ENCODE results near the gene GDF2. TPM values are rescaled to one million over a fixed set of nuclear protein-coding genes. Genes with fewer than 3 reads are reported as not detected.

Gene GDF2
- total and polyA plus RNA-seq, 3 experiments from 2014 or later = not detected

GRCh38 chr10:47287365-47287802, 34.9 kb upstream of the GDF2 start:
- ChIA-PET POLR2A (no interaction called here), CTCF (interaction anchor here (1.2 to 1.5 kb wide), 2 partner anchors 23 to 239 kb away, joined by 4 to 7 read pairs; no protein-coding TSS in a partner anchor)
- Histone ChIP-seq H3K27ac (ENCODE audit: low read depth, low read length) (no peak overlapping the region), H3K36me3 (ENCODE audit: insufficient read depth, low read length) (no peaks in the 10 kb centered on the region), H3K4me3 (ENCODE audit: low read length) (no peak overlapping the region), H3K4me1 (ENCODE audit: insufficient read depth, low read length) (peaks cover 27% of the 10 kb centered on the region), H3K27me3 (ENCODE audit: insufficient read depth, low read length, poor library complexity, severe bottlenecking) (no peaks in the 10 kb centered on the region), H3K9me3 (ENCODE audit: low read length) (no peaks in the 10 kb centered on the region)
- Mint-ChIP-seq H3K27me3 (peaks cover 0 to 6% of the 10 kb centered on the region in 2 donors), H3K27ac (no peak overlapping the region), H3K36me3 (no peaks in the 10 kb centered on the region), H3K9me3 (no peaks in the 10 kb centered on the region), H3K4me1 (peaks cover 16 to 22% (median 16%) of the 10 kb centered on the region in 3 donors), H3K4me3 (no peak overlapping the region)
- no peak for DNase-seq

GRCh38 chr10:47287805-47288204, 34.4 kb upstream of the GDF2 start:
- ChIA-PET CTCF (interaction anchor here (1.2 kb wide), 1 partner anchor 23 kb away, joined by 4 read pairs; no protein-coding TSS in a partner anchor), POLR2A (no interaction called here)
- Mint-ChIP-seq H3K9me3 (no peaks in the 10 kb centered on the region), H3K4me3 (no peak overlapping the region), H3K4me1 (peaks cover 16 to 22% (median 16%) of the 10 kb centered on the region in 3 donors), H3K36me3 (no peaks in the 10 kb centered on the region), H3K27me3 (peaks cover 0 to 6% of the 10 kb centered on the region in 2 donors), H3K27ac (no peak overlapping the region)
- no peak for DNase-seq
- Histone ChIP-seq H3K9me3 (ENCODE audit: low read length) (no peaks in the 10 kb centered on the region), H3K36me3 (ENCODE audit: insufficient read depth, low read length) (no peaks in the 10 kb centered on the region), H3K27ac (ENCODE audit: low read depth, low read length) (no peak overlapping the region), H3K4me3 (ENCODE audit: low read length) (no peak overlapping the region), H3K4me1 (ENCODE audit: insufficient read depth, low read length) (peaks cover 27% of the 10 kb centered on the region), H3K27me3 (ENCODE audit: insufficient read depth, low read length, poor library complexity, severe bottlenecking) (no peaks in the 10 kb centered on the region)

- no peaks in the 10 kb centered on the region for H3K9me3 Mint-ChIP-seq
- peaks cover 27% of the 10 kb centered on the region for H3K4me1 ChIP-seq (ENCODE audit: insufficient read depth, low read length)
- ChIA-PET CTCF (interaction anchor here (1.2 to 1.6 kb wide), 2 partner anchors 12 to 22 kb away, joined by 3 to 4 read pairs; no protein-coding TSS in a partner anchor), POLR2A (no interaction called here)
- DNase-seq = no peak
- H3K4me3 ChIP-seq (ENCODE audit: low read length) = no peak overlapping the region
- H3K27me3 ChIP-seq (ENCODE audit: insufficient read depth, low read length, poor library complexity, severe bottlenecking) = no peaks in the 10 kb centered on the region
- H3K27me3 Mint-ChIP-seq = peaks cover 0 to 6% of the 10 kb centered on the region in 2 donors
- H3K9me3 ChIP-seq (ENCODE audit: low read length) = no peaks in the 10 kb centered on the region
- H3K4me3 Mint-ChIP-seq = no peak overlapping the region
- H3K27ac Mint-ChIP-seq = no peak overlapping the region
- H3K27ac ChIP-seq (ENCODE audit: low read depth, low read length) = no peak overlapping the region
- H3K4me1 Mint-ChIP-seq = peaks cover 16 to 22% (median 16%) of the 10 kb centered on the region in 3 donors
- no peaks in the 10 kb centered on the region for H3K36me3 Mint-ChIP-seq
- H3K36me3 ChIP-seq (ENCODE audit: insufficient read depth, low read length) = no peaks in the 10 kb centered on the region
Observed at GRCh38 chr10:47288236-47288635, 34.0 kb upstream of the GDF2 start.

GRCh38 chr10:47288916-47289495, 33.2 kb upstream of the GDF2 start:
- H3K27ac Mint-ChIP-seq = no peak overlapping the region
- H3K4me1 Mint-ChIP-seq = peaks cover 16 to 22% (median 16%) of the 10 kb centered on the region in 3 donors
- no peaks in the 10 kb centered on the region for H3K36me3 Mint-ChIP-seq
- H3K9me3 Mint-ChIP-seq = no peaks in the 10 kb centered on the region
- no peaks in the 10 kb centered on the region for H3K9me3 ChIP-seq (ENCODE audit: low read length)
- H3K4me3 Mint-ChIP-seq = no peak overlapping the region
- H3K27me3 Mint-ChIP-seq = peaks cover 0 to 6% of the 10 kb centered on the region in 2 donors
- peaks cover 27% of the 10 kb centered on the region for H3K4me1 ChIP-seq (ENCODE audit: insufficient read depth, low read length)
- no peaks in the 10 kb centered on the region for H3K27me3 ChIP-seq (ENCODE audit: insufficient read depth, low read length, poor library complexity, severe bottlenecking)
- no peaks in the 10 kb centered on the region for H3K36me3 ChIP-seq (ENCODE audit: insufficient read depth, low read length)
- no peak overlapping the region for H3K4me3 ChIP-seq (ENCODE audit: low read length)
- ChIA-PET CTCF (interaction anchor here (1.1 to 1.6 kb wide), 2 partner anchors 9 to 12 kb away, joined by 3 read pairs; no protein-coding TSS in a partner anchor), POLR2A (no interaction called here)
- no peak for DNase-seq
- H3K27ac ChIP-seq (ENCODE audit: low read depth, low read length) = no peak overlapping the region

GRCh38 chr10:47289921-47290320, 32.3 kb upstream of the GDF2 start:
- Histone ChIP-seq H3K4me1 (ENCODE audit: insufficient read depth, low read length) (peaks cover 27% of the 10 kb centered on the region), H3K27ac (ENCODE audit: low read depth, low read length) (no peak overlapping the region), H3K36me3 (ENCODE audit: insufficient read depth, low read length) (no peaks in the 10 kb centered on the region), H3K27me3 (ENCODE audit: insufficient read depth, low read length, poor library complexity, severe bottlenecking) (no peaks in the 10 kb centered on the region), H3K4me3 (ENCODE audit: low read length) (no peak overlapping the region), H3K9me3 (ENCODE audit: low read length) (no peaks in the 10 kb centered on the region)
- Mint-ChIP-seq H3K9me3 (no peaks in the 10 kb centered on the region), H3K4me3 (no peak overlapping the region), H3K27me3 (peaks cover 0 to 6% of the 10 kb centered on the region in 2 donors), H3K27ac (no peak overlapping the region), H3K4me1 (peaks cover 14 to 22% (median 16%) of the 10 kb centered on the region in 3 donors), H3K36me3 (no peaks in the 10 kb centered on the region)
- POLR2A ChIA-PET = no interaction called here
- CTCF ChIA-PET = interaction anchor here (1.6 kb wide), 1 partner anchor 13 kb away, joined by 3 read pairs; no protein-coding TSS in a partner anchor
- DNase-seq = no peak

- Histone ChIP-seq H3K4me3 (ENCODE audit: low read length) (no peak overlapping the region), H3K9me3 (ENCODE audit: low read length) (no peaks in the 10 kb centered on the region), H3K36me3 (ENCODE audit: insufficient read depth, low read length) (no peaks in the 10 kb centered on the region), H3K4me1 (ENCODE audit: insufficient read depth, low read length) (peaks cover 24% of the 10 kb centered on the region), H3K27me3 (ENCODE audit: insufficient read depth, low read length, poor library complexity, severe bottlenecking) (no peaks in the 10 kb centered on the region), H3K27ac (ENCODE audit: low read depth, low read length) (no peak overlapping the region)
- Mint-ChIP-seq H3K4me1 (peaks cover 14 to 18% (median 14%) of the 10 kb centered on the region in 3 donors), H3K27me3 (peaks cover 0 to 6% of the 10 kb centered on the region in 2 donors), H3K4me3 (no peak overlapping the region), H3K36me3 (no peaks in the 10 kb centered on the region), H3K9me3 (no peaks in the 10 kb centered on the region), H3K27ac (no peak overlapping the region)
- DNase-seq = no peak
- ChIA-PET CTCF (interaction anchor here (0.9 to 1.5 kb wide), 2 partner anchors 25 to 243 kb away, joined by 3 to 5 read pairs; no protein-coding TSS in a partner anchor), POLR2A (no interaction called here)
Observed at GRCh38 chr10:47290338-47290737, 31.9 kb upstream of the GDF2 start.

- no peaks in the 10 kb centered on the region for H3K9me3 ChIP-seq (ENCODE audit: low read length)
- H3K36me3 ChIP-seq (ENCODE audit: insufficient read depth, low read length) = no peaks in the 10 kb centered on the region
- H3K27me3 ChIP-seq (ENCODE audit: insufficient read depth, low read length, poor library complexity, severe bottlenecking) = no peaks in the 10 kb centered on the region
- no peaks in the 10 kb centered on the region for H3K9me3 Mint-ChIP-seq
- no peaks in the 10 kb centered on the region for H3K36me3 Mint-ChIP-seq
- no peak for DNase-seq
- peaks cover 2 to 4% (median 3%) of the 10 kb centered on the region in 3 donors for H3K4me1 Mint-ChIP-seq
- H3K4me3 Mint-ChIP-seq = no peak overlapping the region
- CTCF ChIA-PET = interaction anchor here (1.5 kb wide), 1 partner anchor 244 kb away, joined by 5 read pairs; no protein-coding TSS in a partner anchor
- H3K4me1 ChIP-seq (ENCODE audit: insufficient read depth, low read length) = peaks cover 11% of the 10 kb centered on the region
- peaks cover 0 to 10% of the 10 kb centered on the region in 2 donors for H3K27me3 Mint-ChIP-seq
- POLR2A ChIA-PET = no interaction called here
- H3K27ac ChIP-seq (ENCODE audit: low read depth, low read length) = no peak overlapping the region
- H3K4me3 ChIP-seq (ENCODE audit: low read length) = no peak overlapping the region
- H3K27ac Mint-ChIP-seq = no peak overlapping the region
Observed at GRCh38 chr10:47291682-47292081, 30.6 kb upstream of the GDF2 start.

- no peak overlapping the region for H3K4me3 Mint-ChIP-seq
- Histone ChIP-seq H3K4me1 (ENCODE audit: insufficient read depth, low read length) (no peaks in the 10 kb centered on the region), H3K4me3 (ENCODE audit: low read length) (no peak overlapping the region), H3K27ac (ENCODE audit: low read depth, low read length) (no peak overlapping the region), H3K27me3 (ENCODE audit: insufficient read depth, low read length, poor library complexity, severe bottlenecking) (no peaks in the 10 kb centered on the region), H3K36me3 (ENCODE audit: insufficient read depth, low read length) (no peaks in the 10 kb centered on the region), H3K9me3 (ENCODE audit: low read length) (no peaks in the 10 kb centered on the region)
- H3K27ac Mint-ChIP-seq = no peak overlapping the region
- no peaks in the 10 kb centered on the region for H3K9me3 Mint-ChIP-seq
- CTCF ChIA-PET = no interaction called here
- POLR2A ChIA-PET = no interaction called here
- H3K36me3 Mint-ChIP-seq = no peaks in the 10 kb centered on the region
- no peaks in the 10 kb centered on the region for H3K4me1 Mint-ChIP-seq
- no peak for DNase-seq
- peaks cover 4 to 18% of the 10 kb centered on the region in 2 donors for H3K27me3 Mint-ChIP-seq
Observed at GRCh38 chr10:47294057-47294456, 28.2 kb upstream of the GDF2 start.
